ENCODE results near the gene CCDC85A. TPM values are rescaled to one million over a fixed set of nuclear protein-coding genes. Genes with fewer than 3 reads are reported as not detected.

Gene CCDC85A
- total and polyA plus RNA-seq, 12 donors: 0.13 to 1.1 (median 0.65) TPM; not detected in 1

DNA sequence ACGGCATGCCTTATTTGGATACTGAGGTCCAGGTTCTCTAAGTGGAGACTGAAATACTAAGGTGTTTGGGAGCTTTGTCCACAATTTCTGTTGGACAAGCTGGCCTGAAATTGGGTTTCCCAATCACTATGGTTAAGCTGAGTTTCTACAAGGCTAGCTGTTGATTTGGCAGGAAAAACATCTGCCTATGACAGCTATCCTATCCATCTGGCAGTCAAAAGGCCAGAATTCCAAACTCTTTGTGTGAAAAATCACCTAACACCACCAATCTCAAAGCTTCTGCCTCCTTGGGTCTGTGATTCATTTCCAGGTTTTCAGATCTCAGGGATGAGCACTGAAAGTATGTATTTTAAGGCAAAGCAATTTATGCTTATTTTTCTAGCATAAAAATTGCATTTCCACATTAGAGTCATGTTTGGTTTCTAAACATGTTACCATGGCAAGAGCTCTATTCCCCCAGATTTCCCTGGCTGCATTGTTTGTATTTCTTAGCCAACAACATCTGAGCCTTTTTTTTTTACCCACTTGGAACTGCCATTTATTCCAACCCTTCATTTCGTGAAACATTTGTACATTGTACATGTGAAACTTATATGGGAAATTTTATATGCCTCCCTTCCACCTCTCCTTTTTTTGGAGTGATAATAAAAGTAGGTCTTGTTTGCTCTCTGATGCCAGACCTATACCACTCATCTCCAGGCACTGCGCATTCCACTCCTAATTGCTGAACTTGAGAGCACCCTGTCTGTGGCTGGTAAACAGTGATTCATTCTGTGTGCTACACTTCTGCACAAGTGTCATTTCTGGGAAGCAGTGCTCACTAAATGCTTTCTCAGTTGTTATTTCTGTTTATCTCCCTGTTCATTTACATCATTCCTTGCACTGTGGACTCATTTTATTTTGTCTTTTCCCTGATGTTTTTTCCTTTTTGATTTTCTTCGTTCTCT, 15.9 kb upstream of the CCDC85A start:
- DNase-seq: no peak
- Histone ChIP-seq H3K36me3 (replicated peaks in 1 of 2) (no peaks in the 10 kb centered on the region), H3K4me1 (replicated peaks in 1 of 2) (no peaks in the 10 kb centered on the region), H3K9me3 (replicated peaks in 1 of 3) (no peaks in the 10 kb centered on the region), H3K27me3 (no peaks in the 10 kb centered on the region), H3K27ac (no peak overlapping the region), H3K4me3 (no peak overlapping the region)
- TF ChIP-seq, protein P1, sequence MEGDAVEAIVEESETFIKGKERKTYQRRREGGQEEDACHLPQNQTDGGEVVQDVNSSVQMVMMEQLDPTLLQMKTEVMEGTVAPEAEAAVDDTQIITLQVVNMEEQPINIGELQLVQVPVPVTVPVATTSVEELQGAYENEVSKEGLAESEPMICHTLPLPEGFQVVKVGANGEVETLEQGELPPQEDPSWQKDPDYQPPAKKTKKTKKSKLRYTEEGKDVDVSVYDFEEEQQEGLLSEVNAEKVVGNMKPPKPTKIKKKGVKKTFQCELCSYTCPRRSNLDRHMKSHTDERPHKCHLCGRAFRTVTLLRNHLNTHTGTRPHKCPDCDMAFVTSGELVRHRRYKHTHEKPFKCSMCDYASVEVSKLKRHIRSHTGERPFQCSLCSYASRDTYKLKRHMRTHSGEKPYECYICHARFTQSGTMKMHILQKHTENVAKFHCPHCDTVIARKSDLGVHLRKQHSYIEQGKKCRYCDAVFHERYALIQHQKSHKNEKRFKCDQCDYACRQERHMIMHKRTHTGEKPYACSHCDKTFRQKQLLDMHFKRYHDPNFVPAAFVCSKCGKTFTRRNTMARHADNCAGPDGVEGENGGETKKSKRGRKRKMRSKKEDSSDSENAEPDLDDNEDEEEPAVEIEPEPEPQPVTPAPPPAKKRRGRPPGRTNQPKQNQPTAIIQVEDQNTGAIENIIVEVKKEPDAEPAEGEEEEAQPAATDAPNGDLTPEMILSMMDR (IDR thresholded peaks at IDR 0.05): no peak
- TF ChIP-seq POLR2A (IDR thresholded peaks at IDR 0.05): no peak
- 70 to 79% (median 73%) methylated on average over 4 of the region's 4 CpGs for WGBS, 4 donors
- intact Hi-C loops (cut with DNase I): no loop called here

DNA sequence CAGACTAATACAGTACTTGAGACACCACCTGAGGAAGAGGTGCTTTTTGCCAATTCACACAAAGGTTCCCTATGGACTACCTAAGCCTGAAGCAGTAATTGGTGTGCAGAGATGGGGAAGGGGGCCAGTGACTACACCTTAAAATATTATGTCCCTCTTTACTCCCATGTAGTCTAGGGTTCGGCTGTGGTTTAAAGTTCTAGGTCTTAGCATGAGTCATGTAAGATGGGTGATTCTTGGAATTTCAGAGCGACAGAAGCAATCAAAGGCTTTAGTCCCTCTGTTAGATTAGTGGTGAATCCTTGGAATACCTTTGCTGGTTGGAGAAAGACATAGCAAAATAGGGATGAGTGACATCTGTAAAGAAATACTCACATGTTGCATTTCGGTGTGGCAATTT, 14.3 kb upstream of the CCDC85A start:
- intact Hi-C loops (cut with DNase I): no loop called here
- no peaks in the 10 kb centered on the region for H3K36me3 ChIP-seq (replicated peaks in 1 of 2)
- no peak overlapping the region for H3K27ac ChIP-seq
- H3K9me3 ChIP-seq (replicated peaks in 1 of 3): no peaks in the 10 kb centered on the region
- no peak overlapping the region for H3K4me3 ChIP-seq
- 72 to 84% (median 75%) methylated on average over 3 of the region's 3 CpGs for WGBS, 4 donors
- TF ChIP-seq POLR2A (IDR thresholded peaks at IDR 0.05): no peak
- TF ChIP-seq, protein P1 (IDR thresholded peaks at IDR 0.05): no peak
- no peaks in the 10 kb centered on the region for H3K27me3 ChIP-seq
- H3K4me1 ChIP-seq (replicated peaks in 1 of 2): no peaks in the 10 kb centered on the region
- no peak for DNase-seq

DNA sequence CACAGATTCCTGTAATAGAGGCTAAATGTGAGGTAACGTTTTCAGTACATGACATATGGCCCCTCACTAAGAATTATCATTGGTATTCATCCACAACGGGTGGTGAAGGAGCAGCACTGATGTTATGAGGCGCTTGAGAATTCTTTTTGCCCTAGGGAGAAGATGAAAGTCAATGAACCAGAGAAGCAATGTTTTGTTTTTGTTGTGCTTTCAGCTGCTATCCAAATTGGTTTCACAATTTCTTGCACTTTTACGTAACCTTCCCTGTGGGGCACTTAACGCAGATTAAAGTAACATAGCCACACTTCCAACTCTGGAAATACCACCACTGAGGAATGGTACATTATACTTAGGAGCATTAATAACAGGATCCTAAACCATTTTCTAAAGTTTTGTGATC, 13.3 kb upstream of the CCDC85A start:
- H3K4me1 ChIP-seq (replicated peaks in 1 of 2): no peaks in the 10 kb centered on the region
- WGBS, 4 donors: 60 to 71% (median 70%) methylated on average over 5 of the region's 5 CpGs
- TF ChIP-seq, protein P1 (IDR thresholded peaks at IDR 0.05): no peak
- no peak for TF ChIP-seq POLR2A (IDR thresholded peaks at IDR 0.05)
- DNase-seq: no peak
- intact Hi-C loops (cut with DNase I): no loop called here
- H3K36me3 ChIP-seq (replicated peaks in 1 of 2): no peaks in the 10 kb centered on the region
- no peak overlapping the region for H3K27ac ChIP-seq
- no peaks in the 10 kb centered on the region for H3K9me3 ChIP-seq (replicated peaks in 1 of 3)
- no peaks in the 10 kb centered on the region for H3K27me3 ChIP-seq
- no peak overlapping the region for H3K4me3 ChIP-seq

DNA sequence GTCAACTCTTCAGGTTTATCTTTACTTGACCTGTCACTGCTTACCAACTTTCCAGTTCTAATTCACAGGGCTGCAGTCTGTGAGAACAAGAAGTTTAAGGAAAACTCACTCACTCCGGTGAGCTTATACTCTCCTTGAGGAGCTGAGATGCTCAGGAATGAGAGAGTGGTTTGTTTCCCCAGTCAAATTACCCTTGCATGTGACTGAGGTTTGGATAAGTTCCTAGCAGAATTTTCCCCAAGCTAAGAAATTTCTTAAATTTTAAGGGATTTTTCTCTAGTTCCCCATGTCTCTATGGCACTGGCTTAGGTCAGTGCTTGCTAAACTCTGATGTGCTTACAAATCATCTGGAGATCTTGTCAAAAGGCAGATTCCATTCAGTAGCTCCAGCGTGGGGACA, 12.8 kb upstream of the CCDC85A start:
- Histone ChIP-seq H3K9me3 (replicated peaks in 1 of 3) (no peaks in the 10 kb centered on the region), H3K36me3 (replicated peaks in 1 of 2) (no peaks in the 10 kb centered on the region), H3K27ac (no peak overlapping the region), H3K4me1 (replicated peaks in 1 of 2) (no peaks in the 10 kb centered on the region), H3K27me3 (no peaks in the 10 kb centered on the region), H3K4me3 (no peak overlapping the region)
- intact Hi-C loops (cut with DNase I): no loop called here
- no peak for DNase-seq
- 44 to 67% (median 48%) methylated on average over 2 of the region's 2 CpGs for WGBS, 4 donors
- TF ChIP-seq, protein P1 (IDR thresholded peaks at IDR 0.05): no peak
- TF ChIP-seq POLR2A (IDR thresholded peaks at IDR 0.05): no peak
